Stimulated activated CD4-positive, alpha-beta T cell treated with anti-CD3 and anti-CD28 coated beads, Interleukin-1b, Interleukin-23, amount 100 ng/mL, for 1 hour (primary cell): ENCODE results near the gene NCF2.
"Not testable (repeated sequence)": the region's sequence is repeated elsewhere in the genome, so short reads cannot be mapped to it uniquely, and the experiment has no call there.

ENCODE experiments used
- DNase-seq, 2 donors: peaks; one replicate each; pipeline ENCODE4 v3.0.0-alpha.2; 2020; ENCODE audit warnings: low read depth in 2 of 2

The NCF2 gene, protein sequence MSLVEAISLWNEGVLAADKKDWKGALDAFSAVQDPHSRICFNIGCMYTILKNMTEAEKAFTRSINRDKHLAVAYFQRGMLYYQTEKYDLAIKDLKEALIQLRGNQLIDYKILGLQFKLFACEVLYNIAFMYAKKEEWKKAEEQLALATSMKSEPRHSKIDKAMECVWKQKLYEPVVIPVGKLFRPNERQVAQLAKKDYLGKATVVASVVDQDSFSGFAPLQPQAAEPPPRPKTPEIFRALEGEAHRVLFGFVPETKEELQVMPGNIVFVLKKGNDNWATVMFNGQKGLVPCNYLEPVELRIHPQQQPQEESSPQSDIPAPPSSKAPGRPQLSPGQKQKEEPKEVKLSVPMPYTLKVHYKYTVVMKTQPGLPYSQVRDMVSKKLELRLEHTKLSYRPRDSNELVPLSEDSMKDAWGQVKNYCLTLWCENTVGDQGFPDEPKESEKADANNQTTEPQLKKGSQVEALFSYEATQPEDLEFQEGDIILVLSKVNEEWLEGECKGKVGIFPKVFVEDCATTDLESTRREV

DNA sequence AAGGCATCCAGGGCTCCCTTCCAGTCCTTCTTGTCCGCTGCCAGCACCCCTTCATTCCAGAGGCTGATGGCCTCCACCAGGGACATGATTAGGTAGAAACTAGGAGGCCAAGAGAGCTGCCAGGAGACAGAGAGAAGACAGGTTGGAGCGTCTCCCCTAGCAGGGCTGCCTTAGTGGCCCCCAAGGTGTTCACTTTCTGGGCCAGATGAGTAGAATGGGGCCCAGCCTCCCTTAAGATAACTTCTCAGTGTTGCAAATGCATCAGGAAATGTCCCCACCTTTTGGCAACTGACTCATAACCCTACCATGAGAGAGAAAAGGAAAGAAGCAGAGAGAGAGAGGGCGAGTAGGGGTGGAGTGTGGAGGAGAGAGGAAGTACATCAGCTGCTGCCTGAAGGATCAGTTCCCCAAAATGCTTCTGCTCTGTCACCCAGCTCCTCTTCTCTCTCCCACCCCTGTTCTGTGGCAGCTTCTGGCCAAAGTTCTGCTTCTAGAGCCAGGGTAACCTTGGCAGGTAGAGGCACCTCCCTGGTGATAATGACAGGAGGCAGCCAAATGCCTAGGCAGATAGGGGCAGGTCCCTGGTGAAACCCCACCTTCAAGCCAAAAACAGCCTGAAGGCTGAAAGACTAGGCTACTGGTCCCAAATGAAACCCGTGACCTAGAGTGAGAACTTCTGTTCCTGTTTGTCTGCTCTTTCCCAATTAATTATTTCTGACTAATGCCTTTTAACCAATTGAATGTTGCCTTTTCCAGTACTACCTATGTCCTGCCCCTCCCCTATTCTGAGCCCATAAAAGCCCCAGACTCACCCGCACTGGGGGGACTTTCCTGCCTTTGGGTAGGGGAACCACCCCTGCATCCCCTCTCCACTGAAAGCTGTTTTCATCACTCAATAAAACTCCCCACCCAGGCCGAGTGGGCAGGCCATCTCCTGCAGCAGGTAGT lies at the start of gene NCF2:
Gene NCF2, minus strand, starts transcription at position 216 of the 948 bp plus-strand sequence. Its CDS starts 130 bp downstream, at position 86.
- no peak for DNase-seq

DNA sequence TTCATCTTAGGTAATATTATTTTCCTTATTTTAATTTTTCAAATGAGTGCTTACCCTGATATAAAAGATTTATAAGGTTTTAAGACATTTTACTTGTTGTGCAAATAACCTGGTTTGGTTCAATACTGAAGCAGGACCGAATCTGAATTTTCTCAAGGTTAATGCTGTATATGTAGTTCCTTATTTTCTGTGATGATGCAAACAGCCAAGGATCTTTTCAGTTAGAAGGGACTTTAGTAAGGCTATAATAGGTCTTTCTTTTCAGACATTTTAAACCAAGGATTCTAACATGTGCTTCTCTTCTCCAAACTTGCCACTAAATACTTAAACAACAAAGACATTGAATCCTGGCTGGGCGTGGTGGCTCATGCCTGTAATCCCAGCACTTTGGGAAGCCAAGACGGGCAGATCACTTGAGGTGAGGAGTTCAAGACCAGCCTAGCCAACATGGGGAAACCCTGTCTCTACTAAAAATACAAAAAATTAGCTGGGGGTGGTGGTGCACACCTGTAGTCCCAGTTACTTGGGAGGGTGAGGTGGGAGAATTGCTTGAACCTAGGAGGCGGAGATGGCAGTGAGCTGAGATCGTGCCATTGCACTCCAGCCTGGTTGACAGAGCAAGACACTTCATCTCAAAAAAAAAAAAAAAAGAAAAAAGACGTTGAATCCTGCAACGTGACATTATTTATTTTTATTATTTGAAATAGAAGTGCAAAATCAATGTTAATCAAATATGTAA lies 48.6 kb upstream of the NCF2 start:
- no peak for DNase-seq

DNA sequence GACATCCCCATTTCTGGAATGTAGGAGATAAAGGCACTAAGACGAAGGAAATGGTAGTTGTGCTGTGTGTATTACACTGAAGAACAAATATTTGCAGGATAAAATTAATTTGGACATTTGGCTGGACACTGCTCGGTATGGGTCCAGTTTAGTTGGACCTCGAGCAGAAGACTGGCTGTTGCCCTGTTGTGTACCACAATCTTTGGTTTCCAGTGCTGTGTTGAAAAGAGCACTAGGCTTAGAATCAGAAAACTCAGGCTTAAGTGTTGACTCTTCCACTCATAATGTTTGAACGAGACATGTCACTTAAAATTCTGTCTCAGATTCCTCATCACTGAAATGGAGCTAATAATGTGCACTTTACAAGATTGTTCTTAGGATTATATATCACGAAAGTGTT lies 46.5 kb upstream of the NCF2 start:
- DNase-seq, result no peak

DNA sequence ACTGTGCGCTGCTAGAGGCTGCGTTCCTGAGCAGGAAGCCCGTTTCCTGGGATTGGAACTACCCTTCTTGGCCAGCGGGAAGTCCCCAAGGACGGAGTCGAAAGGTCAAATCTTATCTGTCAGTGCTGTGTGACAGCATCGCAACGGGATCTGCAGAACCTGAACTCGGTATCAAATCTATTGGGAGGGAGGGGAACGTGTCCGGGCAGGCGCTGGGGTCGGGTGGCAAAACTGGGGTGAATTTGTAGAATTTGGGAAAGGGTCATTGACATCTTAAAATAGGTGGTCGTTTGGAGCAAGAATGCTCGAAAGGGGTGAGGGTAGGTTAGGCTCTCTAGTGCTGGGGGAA lies 46.0 kb upstream of the NCF2 start:
- no peak for DNase-seq

DNA sequence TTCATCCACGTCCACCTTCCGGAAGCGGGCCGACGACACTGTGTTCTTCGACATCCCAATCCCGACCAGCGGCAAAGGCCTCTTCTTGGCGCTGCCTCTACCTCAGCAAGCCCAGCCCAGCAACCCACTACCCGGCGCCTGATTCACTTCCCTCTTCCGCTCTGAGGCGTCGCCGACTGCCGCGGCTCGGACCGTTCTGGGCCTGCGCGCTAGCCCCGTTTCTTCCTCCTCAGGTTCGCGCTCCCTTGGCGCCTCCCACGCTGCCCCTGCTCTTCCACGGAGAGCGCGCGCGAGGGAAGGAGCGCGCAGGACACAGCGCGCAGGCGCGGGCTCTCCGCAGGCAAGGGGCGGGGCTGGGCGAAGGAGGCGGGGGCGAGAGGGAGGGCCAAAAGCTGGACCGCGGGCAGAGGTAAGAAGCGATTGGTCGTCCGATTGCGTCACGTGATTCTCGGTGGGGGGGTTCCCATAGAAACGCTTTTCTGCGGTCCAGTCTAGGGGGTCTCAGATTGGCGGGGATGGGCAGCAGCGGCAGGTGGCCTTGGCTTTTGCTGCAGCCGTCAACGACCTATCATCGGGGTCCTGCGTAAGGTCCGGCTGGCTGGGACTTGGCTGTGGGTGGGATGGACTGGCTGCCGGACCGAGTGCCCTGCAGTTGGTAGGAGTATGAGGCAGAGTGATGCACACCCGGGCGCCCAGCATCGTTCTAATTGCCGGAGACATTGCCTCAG lies 45.5 kb upstream of the NCF2 start, which contains the start of gene ARPC5:
Gene ARPC5, minus strand, starts transcription at position 178 of the 728 bp plus-strand sequence. Its CDS starts 124 bp downstream, at position 54.
- peak; percentile 89 to 96 for DNase-seq

DNA sequence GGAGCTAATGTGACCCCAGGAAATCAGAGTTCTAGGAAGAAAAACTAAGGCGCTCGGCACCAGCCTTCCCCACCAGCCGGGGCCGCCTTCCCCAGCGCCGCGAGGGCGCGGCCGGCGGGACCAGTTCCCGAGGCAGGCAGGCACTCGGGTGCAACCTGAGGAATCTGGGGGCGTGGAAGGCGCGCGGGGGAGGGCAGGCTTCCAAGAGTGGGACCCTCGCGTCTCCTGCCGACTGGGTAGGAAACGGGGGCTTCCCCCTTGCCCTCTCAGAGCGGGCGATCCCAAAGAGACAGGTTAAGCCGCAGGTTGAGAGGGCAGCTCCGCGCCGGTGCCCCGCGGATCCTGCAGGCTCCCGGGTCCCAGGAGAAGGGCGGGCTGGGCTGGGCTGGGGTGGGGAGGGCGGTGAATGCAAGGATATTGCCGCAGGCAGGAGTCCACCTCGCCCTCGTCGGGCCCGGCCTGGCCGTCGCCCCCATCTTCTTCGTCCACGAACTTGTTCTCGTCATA lies 44.9 kb upstream of the NCF2 start:
- DNase-seq, result no peak

DNA sequence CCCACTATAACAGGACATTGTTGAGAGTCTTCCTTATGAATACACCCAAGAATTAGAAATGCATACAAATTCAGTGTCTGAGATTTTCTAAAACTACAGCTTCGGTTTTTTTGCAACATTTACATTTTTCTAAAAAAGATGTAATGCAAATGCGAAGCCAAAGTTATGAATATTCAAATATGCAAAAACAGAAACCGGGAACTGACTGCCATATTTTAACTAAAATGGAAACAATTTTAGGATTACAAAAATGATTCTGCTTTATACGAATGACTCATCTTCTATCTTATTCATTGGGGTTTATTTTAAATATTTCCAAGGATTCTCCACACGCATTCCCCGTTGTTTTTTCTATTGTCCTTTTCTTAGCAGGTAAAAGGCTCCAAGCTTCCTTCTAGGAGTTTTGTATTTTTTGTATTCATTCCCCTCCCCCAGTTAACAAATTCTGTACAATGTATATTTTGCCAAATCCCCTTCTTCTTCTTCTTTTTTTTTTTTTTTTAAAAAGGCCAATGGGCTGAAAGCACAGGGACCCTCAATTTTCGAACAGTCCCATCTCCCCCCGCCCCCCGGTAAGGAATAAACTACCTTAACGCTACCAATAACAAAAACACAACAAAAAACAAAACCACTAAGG lies 44.3 kb upstream of the NCF2 start:
- DNase-seq, result no peak

DNA sequence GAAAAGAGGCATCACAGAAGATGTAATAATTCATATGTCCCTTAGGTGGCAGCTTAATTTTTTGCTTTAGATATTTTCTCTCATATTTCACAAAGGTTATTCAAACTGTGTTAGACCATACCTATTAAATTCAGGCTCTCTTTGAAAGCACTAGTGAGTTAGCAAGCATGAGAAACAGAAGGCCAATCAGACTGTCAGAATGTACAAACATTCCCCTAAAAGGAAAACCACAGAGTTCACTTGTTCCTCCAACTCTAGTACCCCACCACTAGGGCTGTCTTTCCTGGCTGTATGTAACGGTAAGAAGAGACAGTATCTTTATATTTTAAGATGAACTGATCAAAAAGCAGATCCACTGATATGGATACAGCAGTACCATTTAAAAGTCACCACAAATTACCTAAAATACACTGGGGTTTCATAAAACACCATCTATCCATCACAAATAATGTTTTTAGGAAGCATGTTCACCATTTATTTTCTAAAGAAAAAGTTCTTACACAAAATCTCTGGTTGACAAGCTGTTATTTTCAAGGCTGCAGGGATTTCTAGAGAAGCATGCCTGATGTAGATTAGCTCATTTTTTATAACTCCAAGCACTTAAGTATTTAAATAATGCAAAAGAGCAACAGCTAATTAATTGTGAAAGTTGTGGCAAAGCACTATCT lies 43.6 kb upstream of the NCF2 start:
- DNase-seq, result no peak

DNA sequence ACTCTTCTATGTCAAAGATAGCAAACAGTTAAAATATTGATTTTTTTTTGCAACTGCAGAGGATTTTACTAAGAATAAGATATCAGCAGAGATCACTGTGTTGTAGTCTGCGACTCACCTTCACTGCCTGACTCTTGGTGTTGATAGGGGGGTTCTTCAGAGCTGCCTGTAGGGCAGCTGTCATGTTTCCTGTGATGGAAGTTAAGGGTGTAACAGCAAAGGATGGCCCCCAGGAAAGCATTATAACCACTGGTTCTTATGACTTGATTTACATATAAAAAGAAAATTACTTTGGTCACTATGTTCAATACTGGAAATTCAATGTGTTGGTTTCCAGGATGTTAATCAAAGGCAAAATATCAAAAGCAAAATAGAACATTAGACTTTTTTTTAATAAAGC lies 42.7 kb upstream of the NCF2 start:
- no peak for DNase-seq

DNA sequence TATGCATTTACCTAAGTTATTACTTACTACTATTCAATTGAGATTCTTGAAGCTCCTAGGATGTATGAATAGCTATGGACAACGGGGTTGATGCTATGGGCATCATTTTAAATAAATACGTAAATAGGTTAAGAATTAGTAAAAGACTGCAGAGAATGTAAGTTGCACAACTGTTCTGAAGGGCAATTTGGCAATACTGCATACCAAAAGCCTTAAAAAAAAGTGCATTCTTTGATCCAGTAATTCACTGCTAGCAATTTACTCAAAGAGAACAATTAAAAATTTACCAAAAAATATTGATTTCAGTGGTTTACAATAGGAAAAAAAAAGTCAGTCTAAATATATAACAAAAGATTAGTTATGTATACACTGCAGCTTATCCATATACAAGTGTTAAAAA lies 41.9 kb upstream of the NCF2 start:
- no peak for DNase-seq

DNA sequence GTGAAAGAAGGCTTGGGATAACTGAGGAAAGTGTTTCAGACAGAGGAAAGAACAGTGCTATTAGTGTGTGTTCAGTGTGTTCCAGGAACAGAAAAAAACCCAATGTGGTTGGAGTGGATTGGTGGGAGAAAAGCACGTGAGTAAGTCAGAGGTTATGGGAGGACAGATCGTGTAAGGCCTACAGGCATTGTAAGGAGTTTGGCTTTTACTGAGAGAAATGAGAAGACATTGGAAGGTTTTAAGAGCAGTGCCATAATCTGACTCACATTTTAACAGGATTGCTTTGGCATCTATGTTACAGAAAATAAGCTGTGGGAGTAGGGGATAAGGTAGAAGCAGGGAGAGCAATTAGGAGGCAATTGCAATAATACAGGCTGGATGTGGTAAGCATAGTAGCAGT lies 40.5 kb upstream of the NCF2 start:
- no peak for DNase-seq

DNA sequence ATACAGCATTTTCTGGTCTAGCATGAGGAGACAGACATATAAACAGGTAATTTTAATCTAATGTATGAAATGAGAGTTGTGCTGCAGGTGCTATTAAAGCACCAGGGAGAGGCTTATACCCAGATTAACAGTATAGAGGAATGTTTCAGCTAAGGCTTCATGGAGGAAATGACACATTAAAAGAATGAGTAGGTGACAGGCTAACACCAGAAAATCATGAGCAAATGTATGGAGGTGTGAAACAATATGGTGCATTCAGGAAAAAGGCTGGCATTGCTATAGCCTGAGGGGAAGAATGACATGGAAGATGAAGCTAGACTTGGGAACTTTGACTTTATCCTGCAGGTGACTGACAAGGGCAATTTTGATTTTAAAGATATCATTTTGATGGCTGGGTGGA lies 38.3 kb upstream of the NCF2 start:
- DNase-seq, result no peak

DNA sequence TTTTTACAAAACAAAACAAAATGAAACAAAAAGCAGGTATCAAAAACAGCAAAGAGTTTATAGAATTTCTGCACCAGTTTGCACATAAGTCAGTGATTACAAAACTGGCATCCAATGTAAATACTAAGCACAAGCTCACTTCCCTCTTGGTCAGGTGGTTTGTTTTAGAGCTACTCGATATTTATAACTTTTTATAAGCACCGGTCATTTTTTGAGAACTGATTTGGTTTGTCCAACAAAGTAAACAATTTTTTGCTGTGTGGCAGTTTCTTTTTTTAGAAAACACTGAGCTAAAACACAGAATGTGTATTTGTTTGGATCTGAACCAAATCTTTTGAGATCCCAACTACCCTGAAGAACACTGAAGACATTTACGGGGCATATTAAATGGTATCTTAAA lies 36.0 kb upstream of the NCF2 start:
- DNase-seq, result not testable (repeated sequence)

DNA sequence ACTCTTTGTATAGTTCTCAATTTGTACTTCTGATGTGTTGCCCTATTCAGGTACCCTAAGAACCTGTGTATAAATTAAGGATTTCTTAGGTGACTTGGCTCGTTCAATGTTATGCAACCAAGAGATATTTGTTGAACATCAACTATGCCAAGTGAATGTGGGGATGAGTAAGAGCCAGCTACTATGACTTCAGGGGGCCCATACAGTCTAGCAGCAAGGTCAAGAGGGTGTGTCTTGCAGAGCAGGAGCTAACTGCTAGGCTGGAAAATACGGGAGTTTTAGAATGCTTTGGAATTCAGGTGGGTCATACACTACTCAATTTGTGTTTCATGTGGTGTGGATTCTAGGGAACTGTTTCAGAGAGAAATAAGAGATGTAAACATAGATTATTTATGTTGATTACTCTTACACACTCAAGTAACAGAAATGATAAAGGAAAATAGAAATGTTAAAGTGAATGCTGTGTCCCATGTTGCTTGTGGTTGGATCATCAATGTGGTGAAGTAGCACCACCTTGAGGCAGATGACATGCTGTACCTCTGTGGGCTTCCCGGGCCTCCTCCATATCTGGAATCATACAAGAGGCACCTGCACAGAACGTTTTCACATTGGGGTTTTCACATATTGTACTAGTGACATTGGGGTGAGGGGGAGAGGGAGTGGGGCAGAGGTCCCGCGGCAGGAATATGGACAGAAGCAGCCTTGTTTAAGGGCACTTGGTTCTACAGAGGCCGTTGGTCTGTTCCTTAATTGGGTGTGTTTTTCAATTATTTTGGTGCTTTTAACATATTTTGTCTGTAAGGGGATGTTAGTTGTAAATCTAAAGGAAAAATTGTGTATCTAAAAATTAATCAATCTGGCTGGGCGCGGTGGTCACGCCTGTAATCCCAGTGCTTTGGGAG lies 32.9 kb upstream of the NCF2 start:
- peak in 1 of 2 donors; percentile 8 for DNase-seq

DNA sequence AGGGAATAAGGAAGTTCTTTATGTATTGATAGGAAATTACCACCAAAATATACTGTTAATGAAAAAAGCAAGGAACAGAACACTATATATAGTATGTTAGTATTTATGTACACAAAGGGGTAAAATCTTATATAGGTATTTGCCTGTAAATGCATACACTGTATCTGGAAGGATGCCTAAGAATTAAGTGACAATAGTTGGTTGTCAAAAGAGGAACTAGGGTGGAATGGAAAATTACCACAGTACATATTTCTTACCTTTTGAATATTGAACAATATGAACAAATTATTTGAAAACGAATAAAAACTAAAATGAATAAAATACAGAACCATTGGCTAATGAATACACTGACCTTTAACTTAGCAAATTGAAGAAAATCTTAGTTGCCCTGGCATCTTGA lies 31.8 kb upstream of the NCF2 start:
- no peak for DNase-seq

DNA sequence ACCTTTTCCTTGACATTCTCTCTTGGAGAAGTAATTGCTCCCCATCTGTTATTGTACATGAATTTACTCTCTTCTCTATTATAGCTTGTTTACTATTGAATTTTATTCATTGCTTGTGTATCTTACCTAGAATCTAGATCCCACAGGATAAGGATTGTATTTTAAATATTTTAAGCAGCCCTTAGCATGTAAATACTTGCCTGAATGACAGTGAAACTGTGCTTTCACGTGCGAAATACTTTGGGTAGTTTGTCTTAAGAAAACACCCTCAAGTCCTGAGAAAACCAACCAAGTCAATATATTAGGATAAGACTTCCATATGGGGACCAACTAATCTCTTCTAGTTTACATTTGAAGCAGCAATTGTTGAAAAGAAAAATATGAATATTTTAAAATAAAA lies 30.1 kb upstream of the NCF2 start:
- DNase-seq, result no peak

DNA sequence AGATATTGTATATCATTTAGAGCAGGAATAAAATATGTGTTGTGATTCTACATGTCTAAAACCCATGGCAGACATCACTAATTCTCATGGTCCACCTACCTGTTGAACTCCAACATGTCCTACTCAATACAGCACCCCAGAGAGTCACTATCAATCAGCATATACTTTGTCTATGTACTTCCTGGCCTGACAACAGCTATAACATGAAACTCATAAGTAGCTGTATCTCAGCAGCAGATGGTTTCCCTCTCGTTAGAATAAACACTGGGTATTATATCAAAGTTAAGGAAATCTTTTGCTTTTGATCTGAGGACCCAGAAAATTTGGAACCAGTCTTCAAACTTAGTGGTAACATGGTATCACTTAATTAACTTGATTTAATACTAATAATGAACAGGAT lies 29.5 kb upstream of the NCF2 start:
- DNase-seq, result no peak

DNA sequence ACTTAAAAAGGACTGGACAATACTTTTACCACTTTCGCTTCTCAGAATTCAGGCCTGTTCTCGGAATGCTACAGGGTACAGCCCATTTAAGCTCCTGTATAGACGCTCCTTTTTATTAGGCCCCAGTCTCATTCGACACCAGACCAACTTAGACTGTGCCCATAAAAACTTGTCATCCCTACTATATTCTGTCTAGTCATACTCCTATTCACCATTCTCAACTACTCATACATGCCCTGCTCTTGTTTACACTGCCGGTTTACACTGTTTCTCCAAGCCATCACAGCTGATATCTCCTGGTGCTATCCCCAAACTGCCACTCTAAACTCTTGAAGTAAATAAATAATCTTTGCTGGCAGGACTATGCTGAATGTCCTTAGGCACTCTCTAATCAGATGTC lies 27.9 kb upstream of the NCF2 start:
- DNase-seq, result not testable (repeated sequence)

DNA sequence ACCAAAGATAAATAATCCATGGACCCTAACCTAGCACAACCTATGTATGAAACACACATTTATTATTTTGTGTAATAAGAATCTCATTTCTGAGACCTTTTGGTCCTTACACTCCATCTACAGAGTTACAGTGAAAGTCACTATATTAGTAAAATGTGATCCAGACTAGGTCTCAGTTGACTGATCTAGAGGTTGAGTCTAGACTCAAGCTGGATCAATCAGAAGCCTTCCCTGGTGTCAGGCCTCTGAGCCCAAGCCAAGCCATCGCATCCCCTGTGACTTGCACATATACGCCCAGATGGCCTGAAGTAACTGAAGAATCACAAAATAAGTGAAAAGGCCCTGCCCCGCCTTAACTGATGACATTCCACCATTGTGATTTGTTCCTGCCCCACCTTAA lies 22.7 kb upstream of the NCF2 start:
- not testable (repeated sequence) for DNase-seq
